GM20000 (cell line): ENCODE results near the gene PROX1.

ENCODE experiments used
- DNase-seq: peaks from one replicate; pipeline ENCODE4 v3.0.0; 2012; ENCODE audit warnings: low spot score
- CTCF ChIP-seq: IDR thresholded peaks from 2 replicates; pipeline ENCODE4 v1.5.1; 2012; ENCODE audit warnings: mild to moderate bottlenecking, control low read depth; ENCODE audit errors: extremely low read depth, missing control alignments

PROX1 gene

GRCh38 chr1:214022229-214022791, 34.5 kb downstream of the PROX1 start:
- DNase-seq = no peak
- TF ChIP-seq CTCF = no peak

GRCh38 chr1:214022810-214023425, 35.1 kb downstream of the PROX1 start:
- DNase-seq = no peak
- TF ChIP-seq CTCF = no peak

GRCh38 chr1:214026985-214027384, 39.2 kb downstream of the PROX1 start:
- no peak for DNase-seq
- no peak for TF ChIP-seq CTCF

- no peak for DNase-seq
Observed at GRCh38 chr1:214027498-214027897, 39.7 kb downstream of the PROX1 start.

GRCh38 chr1:214028095-214028494, 40.3 kb downstream of the PROX1 start:
- no peak for TF ChIP-seq CTCF
- no peak for DNase-seq

More at GRCh38 chr1:214027498-214027897, 39.7 kb downstream of the PROX1 start:
- TF ChIP-seq CTCF = no peak

- TF ChIP-seq CTCF = no peak
- DNase-seq = no peak
Observed at GRCh38 chr1:214028649-214029406, 41.1 kb downstream of the PROX1 start.

- TF ChIP-seq CTCF = no peak
- no peak for DNase-seq
Observed at GRCh38 chr1:214029796-214030195, 42.0 kb downstream of the PROX1 start.
